Activated T-cell treated with anti-CD3 and anti-CD28 coated beads, Interleukin-2, amount 50 U/mL, for 72 hours (primary cell): ENCODE data around the gene DNAJC16. TPM values are rescaled to one million over a fixed set of nuclear protein-coding genes. Genes with fewer than 3 reads are reported as not detected.
"Not testable (repeated sequence)": the region's sequence is repeated elsewhere in the genome, so short reads cannot be mapped to it uniquely, and the experiment has no call there.

Experiments used
- ATAC-seq, 2 donors: fragments of 150-1000 bp; cut with Tn5 transposase; replicated peaks in 1 of 2; 2 replicates each; pipeline ENCODE4 v1.10.0; 2021; ENCODE audit warnings: moderate library complexity in 2 of 2, mild to moderate bottlenecking in 1 of 2
- DNase-seq, 2 donors: peaks; one replicate each; pipeline ENCODE4 v3.0.0; 2021 to 2022; ENCODE audit warnings: mixed read lengths in 1 of 2
- H3K27ac Mint-ChIP-seq: one replicate; pipeline ENCODE4 v1.8.0; 2022; ENCODE audit warnings: mild to moderate bottlenecking, moderate library complexity, mixed read lengths
- H3K27me3 Mint-ChIP-seq: one replicate; pipeline ENCODE4 v1.8.0; 2022; ENCODE audit warnings: low read depth, mixed read lengths
- H3K36me3 Mint-ChIP-seq, 2 donors: one replicate each; pipeline ENCODE4 v1.8.0; 2022; ENCODE audit warnings: mixed read lengths in 2 of 2, mild to moderate bottlenecking in 1 of 2; ENCODE audit not compliant: insufficient read depth in 2 of 2
- H3K4me1 Mint-ChIP-seq: one replicate; pipeline ENCODE4 v1.8.0; 2022; ENCODE audit warnings: low read depth, mixed read lengths
- H3K4me3 Mint-ChIP-seq, 2 donors: one replicate each; pipeline ENCODE4 v1.8.0; 2022; ENCODE audit warnings: mild to moderate bottlenecking in 2 of 2, mixed read lengths in 2 of 2, moderate library complexity in 2 of 2
- H3K9me3 Mint-ChIP-seq, 2 donors: one replicate each; pipeline ENCODE4 v1.8.0; 2022; ENCODE audit warnings: mixed read lengths in 2 of 2
- total RNA-seq, 2 donors: library from RNA; stranded (reverse); gene quantifications; one replicate each; pipeline ENCODE4 v1.2.3, GENCODE V29; 2022

DNAJC16 gene
- 10 to 100 TPM; 14.3 to 17.5 TPM for total RNA-seq

- DNase-seq (peak; percentile 97 to 99), ATAC-seq (peak; percentile 61 to 73)
- H3K36me3 Mint-ChIP-seq, result no peaks in the 10 kb centered on the region
- H3K4me3 Mint-ChIP-seq, result peak within 1 kb of the TSS; percentile 88 to 93
- H3K27ac Mint-ChIP-seq, result peak within 1 kb of the TSS; percentile 93
- no peaks in the 10 kb centered on the region for H3K9me3 Mint-ChIP-seq
- H3K4me1 Mint-ChIP-seq, result peaks cover 57% of the 10 kb centered on the region
- H3K27me3 Mint-ChIP-seq, result no peaks in the 10 kb centered on the region
Measured at GRCh38 chr1:15526490-15527339, at the start of gene DNAJC16. Gene DNAJC16 (plus strand): TSS chr1:15526848. CDS start chr1:15529106, 2,258 bp downstream.

- Mint-ChIP-seq H3K27ac (no peak overlapping the region), H3K36me3 (no peaks in the 10 kb centered on the region), H3K4me1 (no peaks in the 10 kb centered on the region), H3K9me3 (no peaks in the 10 kb centered on the region), H3K4me3 (no peak overlapping the region), H3K27me3 (no peaks in the 10 kb centered on the region)
- DNase-seq (no peak), ATAC-seq (no peak)
Measured at GRCh38 chr1:15476927-15477326, 49.7 kb upstream of the DNAJC16 start.

- ATAC-seq (no peak), DNase-seq (no peak)
- Mint-ChIP-seq H3K27me3 (no peaks in the 10 kb centered on the region), H3K4me3 (no peak overlapping the region), H3K27ac (no peak overlapping the region), H3K9me3 (no peaks in the 10 kb centered on the region), H3K4me1 (no peaks in the 10 kb centered on the region), H3K36me3 (no peaks in the 10 kb centered on the region)
Measured at GRCh38 chr1:15477646-15478212, 48.9 kb upstream of the DNAJC16 start.

GRCh38 chr1:15479654-15480347 is 46.8 kb upstream of the DNAJC16 start:
- no peaks in the 10 kb centered on the region for H3K27me3 Mint-ChIP-seq
- no peaks in the 10 kb centered on the region for H3K9me3 Mint-ChIP-seq
- DNase-seq (no peak), ATAC-seq (no peak)
- H3K27ac Mint-ChIP-seq, result no peak overlapping the region
- no peak overlapping the region for H3K4me3 Mint-ChIP-seq
- no peaks in the 10 kb centered on the region for H3K36me3 Mint-ChIP-seq
- H3K4me1 Mint-ChIP-seq, result no peaks in the 10 kb centered on the region

- H3K4me3 Mint-ChIP-seq, H3K4me1 Mint-ChIP-seq, H3K27me3 Mint-ChIP-seq: not testable (repeated sequence)
Measured at GRCh38 chr1:15482455-15482854, 44.2 kb upstream of the DNAJC16 start.

GRCh38 chr1:15482983-15483543 is 43.6 kb upstream of the DNAJC16 start:
- H3K27me3 Mint-ChIP-seq, DNase-seq, H3K4me3 Mint-ChIP-seq, H3K9me3 Mint-ChIP-seq, ATAC-seq, H3K27ac Mint-ChIP-seq, H3K4me1 Mint-ChIP-seq, H3K36me3 Mint-ChIP-seq: not testable (repeated sequence)

More at GRCh38 chr1:15482455-15482854, 44.2 kb upstream of the DNAJC16 start:
- H3K9me3 Mint-ChIP-seq, ATAC-seq, H3K27ac Mint-ChIP-seq, H3K36me3 Mint-ChIP-seq, DNase-seq: not testable (repeated sequence)

GRCh38 chr1:15483971-15484370 is 42.7 kb upstream of the DNAJC16 start:
- H3K9me3 Mint-ChIP-seq, result no peaks in the 10 kb centered on the region
- H3K27me3 Mint-ChIP-seq, result no peaks in the 10 kb centered on the region
- no peak for ATAC-seq
- H3K36me3 Mint-ChIP-seq, result no peaks in the 10 kb centered on the region
- no peak for DNase-seq
- H3K4me1 Mint-ChIP-seq, result no peaks in the 10 kb centered on the region
- H3K27ac Mint-ChIP-seq, result no peak overlapping the region
- no peak overlapping the region for H3K4me3 Mint-ChIP-seq

- H3K9me3 Mint-ChIP-seq, ATAC-seq, DNase-seq, H3K27me3 Mint-ChIP-seq, H3K36me3 Mint-ChIP-seq, H3K4me3 Mint-ChIP-seq, H3K27ac Mint-ChIP-seq, H3K4me1 Mint-ChIP-seq: not testable (repeated sequence)
Measured at GRCh38 chr1:15484443-15484842, 42.2 kb upstream of the DNAJC16 start.

- Mint-ChIP-seq H3K9me3 (no peaks in the 10 kb centered on the region), H3K27me3 (no peaks in the 10 kb centered on the region)
Measured at GRCh38 chr1:15485636-15486035, 41.0 kb upstream of the DNAJC16 start.

GRCh38 chr1:15486844-15487610 is 39.6 kb upstream of the DNAJC16 start:
- H3K4me1 Mint-ChIP-seq, H3K4me3 Mint-ChIP-seq, ATAC-seq, H3K27me3 Mint-ChIP-seq, H3K36me3 Mint-ChIP-seq, H3K9me3 Mint-ChIP-seq, H3K27ac Mint-ChIP-seq, DNase-seq: not testable (repeated sequence)

More at GRCh38 chr1:15485636-15486035, 41.0 kb upstream of the DNAJC16 start:
- ATAC-seq (no peak), DNase-seq (no peak)
- H3K4me3 Mint-ChIP-seq, result no peak overlapping the region
- no peaks in the 10 kb centered on the region for H3K4me1 Mint-ChIP-seq
- peaks cover 0 to 1% of the 10 kb centered on the region in 2 donors for H3K36me3 Mint-ChIP-seq
- no peak overlapping the region for H3K27ac Mint-ChIP-seq

GRCh38 chr1:15488371-15488770 is 38.3 kb upstream of the DNAJC16 start:
- ATAC-seq (no peak), DNase-seq (no peak)
- H3K9me3 Mint-ChIP-seq, result no peaks in the 10 kb centered on the region
- H3K27ac Mint-ChIP-seq, result peak overlapping the region; percentile 9
- H3K4me3 Mint-ChIP-seq, result no peak overlapping the region
- peaks cover 7% of the 10 kb centered on the region for H3K4me1 Mint-ChIP-seq
- no peaks in the 10 kb centered on the region for H3K27me3 Mint-ChIP-seq
- H3K36me3 Mint-ChIP-seq, result peaks cover 1 to 3% of the 10 kb centered on the region in 2 donors

- Mint-ChIP-seq H3K27ac (no peak overlapping the region), H3K36me3 (peaks cover 1 to 3% of the 10 kb centered on the region in 2 donors), H3K4me1 (peaks cover 7% of the 10 kb centered on the region), H3K27me3 (no peaks in the 10 kb centered on the region), H3K9me3 (no peaks in the 10 kb centered on the region), H3K4me3 (no peak overlapping the region)
- no peak for ATAC-seq
- no peak for DNase-seq
Measured at GRCh38 chr1:15489052-15489736, 37.5 kb upstream of the DNAJC16 start.
